Peyer's patch (tissue), 4 donors: ENCODE results near the gene KNSTRN. TPM values are rescaled to one million over a fixed set of nuclear protein-coding genes. Genes with fewer than 3 reads are reported as not detected.

ENCODE experiments used
- DNase-seq, 3 donors: peaks; one replicate each; pipeline ENCODE4 v3.0.0-alpha.2; 2017 to 2019
- H3K27ac ChIP-seq, 4 donors: fragments of 200-600 bp; sonication (generic); one replicate each; pipeline ENCODE4 v1.5.1; 2016 to 2019
- H3K27me3 ChIP-seq, 2 donors: fragments of 200-600 bp; sonication (generic); one replicate each; pipeline ENCODE4 v1.5.1; 2019
- H3K36me3 ChIP-seq, 3 donors: fragments of 200-600 bp; sonication (generic); one replicate each; pipeline ENCODE4 v1.5.1; 2016 to 2019
- H3K4me1 ChIP-seq, 4 donors: fragments of 200-600 bp; sonication (generic); one replicate each; pipeline ENCODE4 v1.5.1; 2016 to 2019
- H3K4me3 ChIP-seq, 4 donors: fragments of 200-600 bp; sonication (generic); 1 replicate in 3 of 4; 2 replicates in 1 of 4; pipeline ENCODE4 v1.5.1; 2016 to 2019; ENCODE audit warnings: mild to moderate bottlenecking in 1 of 4
- H3K9me3 ChIP-seq, 4 donors: fragments of 200-600 bp; sonication (generic); one replicate each; pipeline ENCODE4 v1.5.1; 2016 to 2019; ENCODE audit warnings: mild to moderate bottlenecking in 1 of 4
- POLR2A ChIP-seq, 2 donors: fragments of 450-650 bp; IDR thresholded peaks; one replicate each; pipeline ENCODE4 v1.5.1; 2017; ENCODE audit warnings: antibody characterized with exemption in 2 of 2, mild to moderate bottlenecking in 2 of 2, moderate library complexity in 2 of 2
- total RNA-seq, 4 donors: library from RNA; depleted of rRNA; stranded (reverse); fragments of >200 nt; gene quantifications; one replicate each; pipeline ENCODE4 v1.1.0, GENCODE V29; 2016
- TF ChIP-seq, protein P1 (sequence below), 6 experiments: fragments of 450-650 bp in 4 of 6; fragments of 200-600 bp in 2 of 6; sonication (generic) in 1 of 6; IDR thresholded peaks; one replicate each; pipeline ENCODE4 v1.5.1; 2017 to 2019; ENCODE audit warnings: antibody characterized with exemption in 6 of 6, mild to moderate bottlenecking in 3 of 6, moderate library complexity in 1 of 6

Gene KNSTRN
- 10 to 100 TPM in 1 of 4 donors, 1 to 10 TPM in 3; 4.7 to 63.5 (median 6.5) TPM for total RNA-seq

DNA sequence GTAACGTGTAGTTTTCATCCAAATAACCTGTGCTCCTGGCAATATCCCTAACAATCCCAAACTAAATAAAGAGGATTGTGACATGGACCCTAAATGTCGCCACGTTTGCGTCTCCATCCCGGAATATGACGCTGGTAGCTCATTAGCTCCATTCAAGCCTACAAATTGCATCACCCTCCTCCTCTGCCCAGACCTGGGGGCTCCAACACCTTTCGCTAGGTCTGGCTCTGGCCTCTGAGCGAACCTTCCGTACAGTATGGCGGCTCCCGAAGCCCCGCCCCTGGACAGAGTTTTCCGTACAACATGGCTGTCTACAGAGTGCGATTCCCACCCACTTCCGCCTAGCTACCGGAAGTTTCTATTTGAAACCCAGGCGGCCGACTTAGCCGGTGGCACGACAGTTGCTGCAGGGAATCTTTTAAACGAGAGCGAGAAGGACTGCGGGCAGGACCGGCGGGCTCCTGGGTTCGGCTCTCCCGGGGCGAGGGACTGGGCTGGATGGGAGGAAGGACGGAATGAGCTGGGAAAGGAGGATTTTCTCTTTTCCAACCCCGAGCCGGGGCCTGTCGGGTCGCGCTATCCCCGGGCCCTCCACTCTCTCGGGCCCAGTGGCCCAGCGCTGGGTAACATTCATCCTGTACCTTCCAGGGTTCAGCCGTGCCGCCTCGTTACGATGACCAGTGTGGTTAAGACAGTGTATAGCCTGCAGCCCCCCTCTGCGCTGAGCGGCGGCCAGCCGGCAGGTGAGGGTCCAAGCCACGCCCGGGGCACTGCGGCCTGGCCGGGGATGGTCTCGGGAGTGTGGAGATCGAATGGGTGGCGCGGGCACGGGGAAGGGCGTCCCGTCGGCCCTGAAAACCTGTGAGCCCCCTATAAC is at the start of gene KNSTRN:
TSS of gene KNSTRN (plus strand) at position 142 of the 877 bp plus-strand sequence. CDS start at position 257, 115 bp downstream.
- Histone ChIP-seq H3K4me1 (peaks cover 0 to 18% (median 2%) of the 10 kb centered on the region in 4 donors), H3K27ac (peak within 1 kb of the TSS in 3 of 4 donors; percentile 7 to 64 (median 50)), H3K36me3 (peaks cover 0 to 16% (median 0%) of the 10 kb centered on the region in 3 donors), H3K4me3 (peak within 1 kb of the TSS; percentile 52 to 82 (median 72)), H3K9me3 (no peaks in the 10 kb centered on the region), H3K27me3 (no peaks in the 10 kb centered on the region)
- TF ChIP-seq, protein P1, sequence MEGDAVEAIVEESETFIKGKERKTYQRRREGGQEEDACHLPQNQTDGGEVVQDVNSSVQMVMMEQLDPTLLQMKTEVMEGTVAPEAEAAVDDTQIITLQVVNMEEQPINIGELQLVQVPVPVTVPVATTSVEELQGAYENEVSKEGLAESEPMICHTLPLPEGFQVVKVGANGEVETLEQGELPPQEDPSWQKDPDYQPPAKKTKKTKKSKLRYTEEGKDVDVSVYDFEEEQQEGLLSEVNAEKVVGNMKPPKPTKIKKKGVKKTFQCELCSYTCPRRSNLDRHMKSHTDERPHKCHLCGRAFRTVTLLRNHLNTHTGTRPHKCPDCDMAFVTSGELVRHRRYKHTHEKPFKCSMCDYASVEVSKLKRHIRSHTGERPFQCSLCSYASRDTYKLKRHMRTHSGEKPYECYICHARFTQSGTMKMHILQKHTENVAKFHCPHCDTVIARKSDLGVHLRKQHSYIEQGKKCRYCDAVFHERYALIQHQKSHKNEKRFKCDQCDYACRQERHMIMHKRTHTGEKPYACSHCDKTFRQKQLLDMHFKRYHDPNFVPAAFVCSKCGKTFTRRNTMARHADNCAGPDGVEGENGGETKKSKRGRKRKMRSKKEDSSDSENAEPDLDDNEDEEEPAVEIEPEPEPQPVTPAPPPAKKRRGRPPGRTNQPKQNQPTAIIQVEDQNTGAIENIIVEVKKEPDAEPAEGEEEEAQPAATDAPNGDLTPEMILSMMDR (IDR thresholded peaks at IDR 0.05) = no peak
- no peak for TF ChIP-seq POLR2A (IDR thresholded peaks at IDR 0.05)
- DNase-seq = peak; percentile 89 to 96 (median 93)

GRCh38 chr15:40333922-40334492 is 48.5 kb upstream of the KNSTRN start:
- Histone ChIP-seq H3K27me3 (no peaks in the 10 kb centered on the region), H3K36me3 (peaks cover 0 to 14% (median 0%) of the 10 kb centered on the region in 3 donors), H3K4me3 (no peak overlapping the region), H3K27ac (peak overlapping the region; percentile 41 to 81 (median 71)), H3K4me1 (peaks cover 4 to 68% (median 10%) of the 10 kb centered on the region in 4 donors), H3K9me3 (no peaks in the 10 kb centered on the region)
- DNase-seq = peak; percentile 51 to 69 (median 53)
- TF ChIP-seq POLR2A (IDR thresholded peaks at IDR 0.05) = no peak
- TF ChIP-seq, protein P1 (IDR thresholded peaks at IDR 0.05) = no peak

GRCh38 chr15:40334541-40334940 is 48.0 kb upstream of the KNSTRN start:
- Histone ChIP-seq H3K4me3 (no peak overlapping the region), H3K36me3 (peaks cover 0 to 14% (median 0%) of the 10 kb centered on the region in 3 donors), H3K4me1 (peaks cover 4 to 73% (median 11%) of the 10 kb centered on the region in 4 donors), H3K9me3 (no peaks in the 10 kb centered on the region), H3K27ac (peak overlapping the region in 3 of 4 donors; percentile 64 to 81 (median 78)), H3K27me3 (no peaks in the 10 kb centered on the region)
- no peak for DNase-seq
- TF ChIP-seq, protein P1 (IDR thresholded peaks at IDR 0.05) = no peak
- TF ChIP-seq POLR2A (IDR thresholded peaks at IDR 0.05) = no peak

DNA sequence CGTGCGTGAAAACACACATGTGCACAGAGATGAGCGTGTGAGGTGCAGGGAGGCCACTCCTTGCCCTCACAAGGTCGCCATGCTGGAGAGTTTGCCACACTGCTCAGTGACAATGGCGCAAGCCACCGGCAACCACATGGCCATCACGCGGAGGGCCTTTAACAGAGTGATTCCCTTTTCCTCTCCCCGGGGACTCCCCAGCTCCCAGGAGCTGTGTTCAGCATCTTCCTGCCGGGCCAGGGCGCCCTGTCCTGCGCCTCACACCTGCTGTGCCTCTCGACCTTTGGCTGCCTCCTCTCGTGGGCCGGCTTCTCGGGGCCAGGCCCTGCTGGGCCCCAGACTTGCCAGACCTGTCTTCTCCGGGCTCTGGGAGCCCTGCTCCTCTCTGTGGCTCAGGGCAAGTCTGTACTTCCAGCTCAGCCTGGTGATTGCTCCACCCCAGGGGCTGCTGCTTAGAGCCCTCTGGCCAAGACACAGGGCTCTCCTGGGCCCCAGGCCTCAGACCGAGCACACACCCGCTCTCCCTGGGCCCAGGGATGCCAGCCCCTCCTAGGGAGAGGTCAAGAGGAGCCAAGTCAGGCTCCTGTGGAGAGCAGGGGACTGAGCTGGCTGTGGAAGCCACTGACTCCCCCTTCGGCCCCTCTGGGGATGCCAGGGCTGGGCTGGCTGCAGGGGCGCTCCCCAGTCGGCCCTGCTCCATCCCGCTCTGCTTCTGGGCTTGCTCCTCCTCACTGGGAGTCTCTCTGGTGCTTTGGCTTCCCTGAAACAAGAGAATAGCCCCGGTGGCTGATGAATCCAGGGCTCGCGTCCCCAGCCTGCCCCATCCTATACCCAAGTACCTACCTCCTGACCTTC is 47.4 kb upstream of the KNSTRN start:
- peaks cover 4 to 79% (median 12%) of the 10 kb centered on the region in 4 donors for H3K4me1 ChIP-seq
- peak in 2 of 3 donors; percentile 50 to 54 for DNase-seq
- H3K36me3 ChIP-seq = peaks cover 0 to 14% (median 0%) of the 10 kb centered on the region in 3 donors
- no peak overlapping the region for H3K4me3 ChIP-seq
- H3K27me3 ChIP-seq = no peaks in the 10 kb centered on the region
- TF ChIP-seq, protein P1 (IDR thresholded peaks at IDR 0.05) = no peak
- TF ChIP-seq POLR2A (IDR thresholded peaks at IDR 0.05) = no peak
- peak overlapping the region in 3 of 4 donors; percentile 64 to 81 (median 78) for H3K27ac ChIP-seq
- no peaks in the 10 kb centered on the region for H3K9me3 ChIP-seq
